Fibroblast of lung (primary cell): ENCODE results near the gene ARSG. TPM values are rescaled to one million over a fixed set of nuclear protein-coding genes. Genes with fewer than 3 reads are reported as not detected.
A peak's percentile ranks its signal among the peaks of the same experiment; 100 is the strongest.
"Not testable (repeated sequence)": the region's sequence is repeated elsewhere in the genome, so short reads cannot be mapped to it uniquely, and the experiment has no call there.

Experiments used
- DNase-seq, 2 donors: peaks; one replicate each; pipeline versions ENCODE4 v3.0.0 to v3.0.0-alpha.2; 2010; ENCODE audit warnings: low read depth in 2 of 2
- H2AFZ ChIP-seq: 2 replicates; pipeline ENCODE4 v1.5.1; 2012; ENCODE audit warnings: low read length, control low read depth, inconsistent platforms
- H3K27ac ChIP-seq: 2 replicates; pipeline ENCODE4 v1.5.1; 2011; ENCODE audit warnings: low read length, control low read depth; ENCODE audit not compliant: insufficient read depth
- H3K27me3 ChIP-seq: 2 replicates; pipeline ENCODE4 v1.5.1; 2011; ENCODE audit warnings: mild to moderate bottlenecking, low read length; ENCODE audit not compliant: control insufficient read depth, insufficient read depth
- H3K36me3 ChIP-seq: 2 replicates; pipeline ENCODE4 v1.5.1; 2011; ENCODE audit warnings: low read length; ENCODE audit not compliant: control insufficient read depth, insufficient read depth
- H3K4me1 ChIP-seq: 2 replicates; pipeline ENCODE4 v1.5.1; 2011; ENCODE audit warnings: low read length; ENCODE audit not compliant: control insufficient read depth, insufficient read depth; ENCODE audit errors: extremely low read depth
- H3K4me2 ChIP-seq: 2 replicates; pipeline ENCODE4 v1.5.1; 2011; ENCODE audit warnings: low read length, control low read depth; ENCODE audit not compliant: insufficient read depth; ENCODE audit errors: extremely low read depth
- H3K4me3 ChIP-seq, 4 experiments: fragments of 200-600 bp in 1 of 4; sonication (generic) in 1 of 4; replicated peaks in 1 of 4; 2 replicates each; pipeline ENCODE4 v1.5.1; 2011 to 2016; ENCODE audit warnings: low read length in 4 of 4, low read depth in 3 of 4, mild to moderate bottlenecking in 3 of 4, control low read depth in 2 of 4, inconsistent platforms in 1 of 4, mixed read lengths in 1 of 4; ENCODE audit not compliant: insufficient read depth in 1 of 4; ENCODE audit errors: control extremely low read depth in 1 of 4
- H3K79me2 ChIP-seq: 2 replicates; pipeline ENCODE4 v1.5.1; 2012; ENCODE audit warnings: mild to moderate bottlenecking, low read length, inconsistent platforms; ENCODE audit not compliant: control insufficient read depth, insufficient read depth
- H3K9ac ChIP-seq: 2 replicates; pipeline ENCODE4 v1.5.1; 2011; ENCODE audit warnings: mild to moderate bottlenecking, low read length, control low read depth; ENCODE audit not compliant: insufficient read depth
- H3K9me3 ChIP-seq: 2 replicates; pipeline ENCODE4 v1.5.1; 2012; ENCODE audit warnings: low read depth, low read length; ENCODE audit not compliant: control insufficient read depth, insufficient read depth
- H4K20me1 ChIP-seq: 2 replicates; pipeline ENCODE4 v1.5.1; 2011; ENCODE audit warnings: low read length; ENCODE audit not compliant: control insufficient read depth, insufficient read depth; ENCODE audit errors: extremely low read depth
- CTCF ChIP-seq, 2 donors: IDR thresholded peaks in 1 of 2; conservative IDR thresholded peaks in 1 of 2; 1 replicate in 1 of 2; 2 replicates in 1 of 2; pipeline ENCODE4 v1.5.1; 2011 to 2012; ENCODE audit warnings: low read length in 2 of 2, control low read depth in 1 of 2, inconsistent platforms in 1 of 2, low read depth in 1 of 2, mild to moderate bottlenecking in 1 of 2
- EZH2 ChIP-seq: IDR thresholded peaks from 2 replicates; pipeline ENCODE4 v1.5.1; 2012; ENCODE audit warnings: low read length, control low read depth, mild to moderate bottlenecking; ENCODE audit errors: missing control alignments
- polyA plus RNA-seq, 2 donors: library from polyadenylated mRNA; depleted of rRNA in 1 of 2; stranded (reverse) in 1 of 2; unstranded in 1 of 2; fragments of >200 nt; gene quantifications; 2 replicates each; pipeline ENCODE4 v1.2.1, GENCODE V29; 2011 to 2012; ENCODE audit warnings: missing spikeins in 1 of 2
- total RNA-seq: library from RNA; depleted of rRNA; stranded (reverse); fragments of >200 nt; gene quantifications from 2 replicates; pipeline ENCODE4 v1.2.1, GENCODE V29; 2014

Gene ARSG
- total and polyA plus RNA-seq, 2 donors (not counting 1 experiment from before 2014, with no cell fraction given) = 3.5 to 8.1 TPM

DNA sequence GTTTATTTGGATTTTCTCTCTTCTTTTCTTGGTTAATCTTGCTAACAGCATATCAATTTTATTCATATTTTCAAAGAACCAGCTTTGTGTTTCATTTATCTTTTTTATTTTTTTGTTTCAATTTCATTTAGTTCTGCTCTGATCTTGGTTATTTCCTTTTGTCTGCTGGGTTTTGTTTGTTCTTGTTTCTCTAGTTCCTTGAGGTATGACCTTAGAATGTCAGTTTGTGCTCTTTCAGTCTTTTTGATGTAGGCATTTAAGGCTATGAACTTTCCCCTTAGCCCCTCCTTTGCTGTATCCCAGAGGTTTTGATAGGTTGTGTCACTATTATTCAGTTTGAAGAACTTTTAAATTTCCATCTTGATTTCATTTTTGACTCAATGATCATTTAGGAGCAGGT, 123.6 kb downstream of the ARSG start:
- not testable (repeated sequence) for H2AFZ ChIP-seq, H4K20me1 ChIP-seq, H3K4me1 ChIP-seq, H3K36me3 ChIP-seq, DNase-seq, H3K27me3 ChIP-seq, H3K9ac ChIP-seq, H3K4me3 ChIP-seq, H3K27ac ChIP-seq, H3K4me2 ChIP-seq, H3K9me3 ChIP-seq, H3K79me2 ChIP-seq

- Histone ChIP-seq H3K9ac (no peak overlapping the region), H2AFZ (no peak overlapping the region), H3K9me3 (no peaks in the 10 kb centered on the region), H3K27ac (no peak overlapping the region), H3K4me1 (no peaks in the 10 kb centered on the region), H3K4me3 (no peak overlapping the region), H3K36me3 (peaks cover 9% of the 10 kb centered on the region), H3K27me3 (no peaks in the 10 kb centered on the region), H3K4me2 (no peak overlapping the region), H4K20me1 (no peaks in the 10 kb centered on the region), H3K79me2 (no peaks in the 10 kb centered on the region)
- DNase-seq = no peak
- no peak for TF ChIP-seq CTCF (conservative IDR thresholded peaks at IDR 0.05 in 1 of 2, IDR thresholded peaks at IDR 0.05 in 1 of 2; ENCODE audit: low read depth in 1 of 2, low read length in 2 of 2)
- no peak for TF ChIP-seq EZH2
Observed at GRCh38 chr17:68417317-68417716, 126.0 kb downstream of the ARSG start.

DNA sequence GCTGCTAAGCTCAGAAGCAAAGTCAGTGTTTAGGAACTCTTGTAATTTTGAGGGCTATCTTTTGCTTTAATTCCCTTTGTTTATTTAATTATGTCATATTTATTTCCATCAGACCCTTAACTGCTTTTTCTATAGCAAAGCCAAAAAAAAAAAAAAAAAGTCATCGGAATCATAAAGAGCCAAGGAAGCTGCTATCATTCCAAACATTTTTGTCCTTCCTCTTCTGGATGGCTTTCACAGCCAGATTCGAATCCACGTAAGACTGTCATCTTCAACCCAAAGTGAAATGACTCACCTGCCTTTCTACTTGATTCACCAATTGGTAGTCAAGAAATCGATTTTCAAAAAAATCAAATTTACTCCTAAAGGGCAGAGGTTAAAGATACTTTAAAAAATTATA, 127.6 kb downstream of the ARSG start:
- TF ChIP-seq CTCF (conservative IDR thresholded peaks at IDR 0.05 in 1 of 2, IDR thresholded peaks at IDR 0.05 in 1 of 2; ENCODE audit: low read depth in 1 of 2, low read length in 2 of 2) = no peak
- TF ChIP-seq EZH2 = no peak
- H3K36me3 ChIP-seq = peaks cover 9% of the 10 kb centered on the region
- no peaks in the 10 kb centered on the region for H3K4me1 ChIP-seq
- peak in 1 of 2 donors; percentile 32 for DNase-seq
- H3K9me3 ChIP-seq = no peaks in the 10 kb centered on the region
- H3K9ac ChIP-seq = no peak overlapping the region
- H3K27me3 ChIP-seq = no peaks in the 10 kb centered on the region
- no peak overlapping the region for H3K27ac ChIP-seq
- no peak overlapping the region for H3K4me2 ChIP-seq
- no peak overlapping the region for H2AFZ ChIP-seq
- no peaks in the 10 kb centered on the region for H3K79me2 ChIP-seq
- no peaks in the 10 kb centered on the region for H4K20me1 ChIP-seq
- no peak overlapping the region for H3K4me3 ChIP-seq
